PC-3 (cell line): Measurements from ENCODE around the gene BSPH1. TPM values are rescaled to one million over a fixed set of nuclear protein-coding genes. Genes with fewer than 3 reads are reported as not detected.
"Not testable (repeated sequence)": the region's sequence is repeated elsewhere in the genome, so short reads cannot be mapped to it uniquely, and the experiment has no call there.

Experiments
- ATAC-seq: fragments of 200-7000 bp; cut with Tn5 transposase; 2 replicates; pipeline ENCODE4 v1.9.1; 2020; ENCODE audit warnings: mild to moderate bottlenecking, moderate library complexity
- BruUV-seq: library from RNA; stranded (reverse); fragments of 400-500 nt; replicated peaks from 2 replicates; lab custom pipeline; 2021; lab: Mats Ljungman, UMichigan
- CTCF ChIA-PET: fragments of 300-600 bp; sonication (Branson Sonifier 250); formaldehyde crosslinking; loops from one replicate; lab custom pipeline; 2022; ENCODE audit warnings: antibody characterized with exemption; lab: Charles Lee
- POLR2A ChIA-PET: fragments of 300-600 bp; sonication (Branson Sonifier 250); formaldehyde crosslinking; loops from one replicate; lab custom pipeline; 2022; ENCODE audit warnings: antibody characterized with exemption; ENCODE audit not compliant: unreplicated experiment; lab: Charles Lee
- DNase-seq: peaks from one replicate; pipeline ENCODE4 v3.0.0-alpha.2; 2015
- H2AFZ ChIP-seq: fragments of 300-600 bp; sonication (generic); 2 replicates; pipeline ENCODE4 v1.6.0; 2016; ENCODE audit warnings: antibody characterized with exemption, low read length
- H3F3A ChIP-seq: fragments of 300-600 bp; sonication (generic); one replicate; pipeline ENCODE4 v1.6.0; 2017; ENCODE audit warnings: antibody characterized with exemption, low read length, control low read depth, mild to moderate bottlenecking; ENCODE audit not compliant: unreplicated experiment
- H3K27ac ChIP-seq: fragments of 300-600 bp; sonication (generic); 2 replicates; pipeline ENCODE4 v1.5.1; 2016; ENCODE audit warnings: mild to moderate bottlenecking, low read length
- H3K27me3 ChIP-seq: fragments of 300-600 bp; sonication (generic); 2 replicates; pipeline ENCODE4 v1.6.1; 2016; ENCODE audit warnings: low read length, mixed read lengths
- H3K36me3 ChIP-seq: fragments of 300-600 bp; sonication (generic); 2 replicates; pipeline ENCODE4 v1.6.1; 2016; ENCODE audit warnings: low read depth, mixed run types, low read length, mixed read lengths
- H3K4me1 ChIP-seq: fragments of 300-600 bp; sonication (generic); 2 replicates; pipeline ENCODE4 v1.5.1; 2016; ENCODE audit warnings: low read length; ENCODE audit not compliant: insufficient read depth
- H3K4me2 ChIP-seq: fragments of 300-600 bp; sonication (generic); 2 replicates; pipeline ENCODE4 v1.6.0; 2016; ENCODE audit warnings: low read length
- H3K4me3 ChIP-seq: fragments of 300-600 bp; sonication (generic); 2 replicates; pipeline ENCODE4 v1.5.1; 2016; ENCODE audit warnings: mild to moderate bottlenecking, low read length, mixed read lengths
- H3K79me2 ChIP-seq: fragments of 300-600 bp; sonication (generic); 2 replicates; pipeline ENCODE4 v1.6.1; 2017; ENCODE audit warnings: low read length, mixed read lengths
- H3K9ac ChIP-seq: fragments of 300-600 bp; sonication (generic); 2 replicates; pipeline ENCODE4 v1.6.0; 2016; ENCODE audit warnings: mild to moderate bottlenecking, low read length
- H3K9me2 ChIP-seq: fragments of 300-600 bp; sonication (generic); replicated peaks from 2 replicates; pipeline ENCODE4 v1.6.1; 2016; ENCODE audit warnings: mixed run types, low read length, mixed read lengths
- H3K9me3 ChIP-seq: fragments of 300-600 bp; sonication (generic); 2 replicates; pipeline ENCODE4 v1.6.1; 2016; ENCODE audit warnings: low read length, mixed read lengths
- H4K20me1 ChIP-seq: fragments of 300-600 bp; sonication (generic); 2 replicates; pipeline ENCODE4 v1.6.1; 2016; ENCODE audit warnings: low read length, mixed read lengths
- EZH2 ChIP-seq: fragments of 300-600 bp; sonication (generic); IDR thresholded peaks from one replicate; pipeline ENCODE4 v1.6.1; 2017; ENCODE audit warnings: antibody characterized with exemption, mild to moderate bottlenecking, low read length; ENCODE audit not compliant: unreplicated experiment
- EZH2phosphoT487 ChIP-seq: fragments of 300-600 bp; sonication (generic); IDR thresholded peaks from 2 replicates; pipeline ENCODE4 v1.6.1; 2018; ENCODE audit warnings: mild to moderate bottlenecking, antibody characterized with exemption, low read length, borderline replicate concordance
- intact Hi-C: fragments of 100-400 bp; cut with micrococcal nuclease; formaldehyde crosslinking; loops from 2 replicates; pipeline ENCODE4 v1.9.0; 2023
- total RNA-seq: library from RNA; depleted of rRNA; stranded (reverse); fragments of >200 nt; gene quantifications from 2 replicates; pipeline ENCODE4 v1.2.3, GENCODE V29; 2014
- TF ChIP-seq, protein P1 (sequence below): fragments of 300-600 bp; sonication (generic); conservative IDR thresholded peaks from 2 replicates; pipeline ENCODE4 v1.5.1; 2017; ENCODE audit warnings: antibody characterized with exemption, low read depth, mild to moderate bottlenecking, low read length

Gene BSPH1
- total RNA-seq, 1 experiment from 2014 or later = not detected

GRCh38 chr19:47973529-47973928 lies 18.4 kb downstream of the BSPH1 start:
- no peak for TF ChIP-seq EZH2phosphoT487
- no peak for TF ChIP-seq EZH2
- TF ChIP-seq, protein P1, sequence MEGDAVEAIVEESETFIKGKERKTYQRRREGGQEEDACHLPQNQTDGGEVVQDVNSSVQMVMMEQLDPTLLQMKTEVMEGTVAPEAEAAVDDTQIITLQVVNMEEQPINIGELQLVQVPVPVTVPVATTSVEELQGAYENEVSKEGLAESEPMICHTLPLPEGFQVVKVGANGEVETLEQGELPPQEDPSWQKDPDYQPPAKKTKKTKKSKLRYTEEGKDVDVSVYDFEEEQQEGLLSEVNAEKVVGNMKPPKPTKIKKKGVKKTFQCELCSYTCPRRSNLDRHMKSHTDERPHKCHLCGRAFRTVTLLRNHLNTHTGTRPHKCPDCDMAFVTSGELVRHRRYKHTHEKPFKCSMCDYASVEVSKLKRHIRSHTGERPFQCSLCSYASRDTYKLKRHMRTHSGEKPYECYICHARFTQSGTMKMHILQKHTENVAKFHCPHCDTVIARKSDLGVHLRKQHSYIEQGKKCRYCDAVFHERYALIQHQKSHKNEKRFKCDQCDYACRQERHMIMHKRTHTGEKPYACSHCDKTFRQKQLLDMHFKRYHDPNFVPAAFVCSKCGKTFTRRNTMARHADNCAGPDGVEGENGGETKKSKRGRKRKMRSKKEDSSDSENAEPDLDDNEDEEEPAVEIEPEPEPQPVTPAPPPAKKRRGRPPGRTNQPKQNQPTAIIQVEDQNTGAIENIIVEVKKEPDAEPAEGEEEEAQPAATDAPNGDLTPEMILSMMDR = no peak
- no peaks in the 10 kb centered on the region for H4K20me1 ChIP-seq
- H3K4me3 ChIP-seq = no peak overlapping the region
- ChIA-PET POLR2A (no interaction called here), CTCF (no interaction called here)
- no peaks in the 10 kb centered on the region for H3K9me2 ChIP-seq
- no peak overlapping the region for H3K27ac ChIP-seq
- no peaks in the 10 kb centered on the region for H3K36me3 ChIP-seq
- DNase-seq (no peak), ATAC-seq (no peak)
- no peaks in the 10 kb centered on the region for H3F3A ChIP-seq
- no peak overlapping the region for H2AFZ ChIP-seq
- H3K27me3 ChIP-seq = peaks cover 37% of the 10 kb centered on the region
- H3K9ac ChIP-seq = no peak overlapping the region
- H3K4me1 ChIP-seq = no peaks in the 10 kb centered on the region
- intact Hi-C loops = no loop called here
- no peaks in the 10 kb centered on the region for H3K9me3 ChIP-seq
- H3K4me2 ChIP-seq = no peak overlapping the region
- H3K79me2 ChIP-seq = no peaks in the 10 kb centered on the region
- BruUV-seq = no TSS peak

GRCh38 chr19:47955936-47956335 lies 36.0 kb downstream of the BSPH1 start:
- H3K9ac ChIP-seq, H4K20me1 ChIP-seq, POLR2A ChIA-PET, CTCF ChIA-PET, intact Hi-C loops, ATAC-seq, H3K9me2 ChIP-seq, H3K4me2 ChIP-seq, H3K36me3 ChIP-seq, BruUV-seq, H3F3A ChIP-seq, H3K27ac ChIP-seq, H3K9me3 ChIP-seq, DNase-seq, H3K4me3 ChIP-seq, H3K4me1 ChIP-seq, H2AFZ ChIP-seq, H3K27me3 ChIP-seq, H3K79me2 ChIP-seq: not testable (repeated sequence)

DNA sequence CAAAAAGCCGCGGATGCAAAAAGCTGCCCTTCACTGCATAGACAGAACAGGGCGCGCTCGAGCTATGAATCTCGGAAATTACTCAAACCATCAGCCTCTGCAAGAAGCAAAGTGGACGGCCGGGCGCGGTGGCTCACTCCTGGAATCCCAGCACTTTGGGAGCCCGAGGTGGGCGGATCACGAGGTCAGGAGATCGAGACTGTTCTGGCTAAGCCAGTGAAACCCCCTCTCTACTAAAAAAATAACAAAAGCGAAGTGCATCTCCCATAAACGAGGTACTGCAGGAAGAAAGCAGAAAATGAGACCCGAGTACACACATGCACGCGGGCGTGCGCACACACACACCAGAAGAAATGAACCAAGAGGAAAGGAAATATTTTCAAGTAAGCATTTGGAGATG lies 39.8 kb downstream of the BSPH1 start:
- H3K4me2 ChIP-seq, H4K20me1 ChIP-seq, H3K27me3 ChIP-seq, CTCF ChIA-PET, intact Hi-C loops, H3F3A ChIP-seq, H3K4me3 ChIP-seq, DNase-seq, ATAC-seq, POLR2A ChIA-PET, H3K36me3 ChIP-seq, H3K9ac ChIP-seq, H2AFZ ChIP-seq, H3K79me2 ChIP-seq, BruUV-seq, H3K4me1 ChIP-seq, H3K9me3 ChIP-seq, H3K9me2 ChIP-seq, H3K27ac ChIP-seq: not testable (repeated sequence)

GRCh38 chr19:47949852-47950521 lies 42.0 kb downstream of the BSPH1 start:
- CTCF ChIA-PET, DNase-seq, H3K9me3 ChIP-seq, H4K20me1 ChIP-seq, H3K4me1 ChIP-seq, ATAC-seq, H3K9me2 ChIP-seq, intact Hi-C loops, H3K4me2 ChIP-seq, H3K27ac ChIP-seq, H3K36me3 ChIP-seq, H2AFZ ChIP-seq, H3K4me3 ChIP-seq, BruUV-seq, H3K79me2 ChIP-seq, POLR2A ChIA-PET, H3K27me3 ChIP-seq, H3K9ac ChIP-seq, H3F3A ChIP-seq: not testable (repeated sequence)

- H4K20me1 ChIP-seq, H3K79me2 ChIP-seq, H3K4me2 ChIP-seq, H3K9me2 ChIP-seq, H3K9ac ChIP-seq, H3K36me3 ChIP-seq, H3K4me1 ChIP-seq, ATAC-seq, H3F3A ChIP-seq, POLR2A ChIA-PET, DNase-seq, CTCF ChIA-PET, H3K4me3 ChIP-seq, H3K27ac ChIP-seq, intact Hi-C loops, H3K27me3 ChIP-seq, H3K9me3 ChIP-seq, BruUV-seq, H2AFZ ChIP-seq: not testable (repeated sequence)
These were observed 63.4 kb downstream of the BSPH1 start for GRCh38 chr19:47928581-47928980.

- H3F3A ChIP-seq, H3K79me2 ChIP-seq, intact Hi-C loops, BruUV-seq, H3K4me2 ChIP-seq, H4K20me1 ChIP-seq, H3K36me3 ChIP-seq, H3K9ac ChIP-seq, CTCF ChIA-PET, H3K4me1 ChIP-seq, H3K4me3 ChIP-seq, H2AFZ ChIP-seq, POLR2A ChIA-PET, H3K9me3 ChIP-seq, H3K27me3 ChIP-seq, DNase-seq, ATAC-seq, H3K27ac ChIP-seq, H3K9me2 ChIP-seq: not testable (repeated sequence)
These were observed 71.9 kb downstream of the BSPH1 start for GRCh38 chr19:47920107-47920506.
